Measurements from ENCODE around the gene FGF14. TPM values are rescaled to one million over a fixed set of nuclear protein-coding genes. Genes with fewer than 3 reads are reported as not detected.

The FGF14 gene
- total and polyA plus RNA-seq, 2 of the 4 experiments (the other 2 are of a cell fraction), result under 0.01 TPM; not detected in 1

GRCh38 chr13:101709952-101710351 lies 691.9 kb downstream of the FGF14 start:
- H2AK9ac ChIP-seq (replicated peaks; ENCODE audit: low read depth, low read length, poor library complexity), result no peak overlapping the region
- H2BK120ac ChIP-seq (ENCODE audit: low read depth, low read length), result no peak overlapping the region
- no peaks in the 10 kb centered on the region for H3K79me1 ChIP-seq (ENCODE audit: low read depth in 1 of 2, low read length in 2 of 2)
- no peak overlapping the region for H3K4ac ChIP-seq (ENCODE audit: low read depth, low read length)
- no peak overlapping the region for H2BK20ac ChIP-seq (ENCODE audit: low read depth, low read length)
- no TSS peak for BruUV-seq (replicated peaks)
- no peak overlapping the region for H3K18ac ChIP-seq (ENCODE audit: low read depth, low read length)
- no peak overlapping the region for H3K14ac ChIP-seq (replicated peaks; ENCODE audit: low read depth, low read length)
- H3K9me1 ChIP-seq (ENCODE audit: insufficient read depth, low read length), result no peaks in the 10 kb centered on the region
- H3K36me3 ChIP-seq (ENCODE audit: control insufficient read depth, insufficient read depth, low read length), result no peaks in the 10 kb centered on the region
- no peak overlapping the region for H4K5ac ChIP-seq (ENCODE audit: low read depth, low read length)
- H3K23ac ChIP-seq (ENCODE audit: low read depth, low read length), result no peak overlapping the region
- H4K91ac ChIP-seq (ENCODE audit: insufficient read depth, low read depth, low read length), result no peak overlapping the region
- ChIA-PET CTCF (interaction anchor here (1.0 kb wide), 1 partner anchor 371 kb away, joined by 3 read pairs; no protein-coding TSS in a partner anchor), POLR2A (ENCODE audit: unreplicated experiment) (no interaction called here)
- H4K20me1 ChIP-seq (ENCODE audit: insufficient read depth, low read length), result no peaks in the 10 kb centered on the region
- no peak overlapping the region for H2AK5ac ChIP-seq (ENCODE audit: low read depth, low read length)
- no peak overlapping the region for H3K9ac ChIP-seq (ENCODE audit: low read depth, low read length)
- H2BK15ac ChIP-seq (ENCODE audit: low read depth, low read length), result no peak overlapping the region
- TF ChIP-seq SMC3 (IDR thresholded peaks at IDR 0.05; ENCODE audit: low read depth, low read length) (no peak), RCOR1 (IDR thresholded peaks at IDR 0.05; ENCODE audit: insufficient replicate concordance, low read length) (no peak), FOS (IDR thresholded peaks at IDR 0.05; ENCODE audit: low read depth, low read length) (no peak), USF2 (IDR thresholded peaks at IDR 0.05; ENCODE audit: low read depth, low read length) (no peak), MAFK (IDR thresholded peaks at IDR 0.05; ENCODE audit: low read depth, low read length) (no peak), BHLHE40 (IDR thresholded peaks at IDR 0.05; ENCODE audit: low read depth, low read length) (no peak), POLR2A (IDR thresholded peaks at IDR 0.05; ENCODE audit: low read depth, low read length) (no peak), CEBPB (IDR thresholded peaks at IDR 0.05; ENCODE audit: low read depth, low read length) (no peak)
- ATAC-seq (ENCODE audit: low read depth), result no peak
- no peak overlapping the region for H3K4me2 ChIP-seq (ENCODE audit: low read depth, low read length)
- no peak overlapping the region for H3K27ac ChIP-seq (ENCODE audit: insufficient read depth, low read length)
- dilution Hi-C loops (cut with HindIII; ENCODE audit: low sequenced_read_pairs, unreplicated experiment), result no loop called here
- H3K9me3 ChIP-seq (ENCODE audit: control insufficient read depth, insufficient read depth, low read length), result no peaks in the 10 kb centered on the region
- no peak overlapping the region for H4K8ac ChIP-seq (ENCODE audit: low read depth in 2 of 2, low read length in 2 of 2)
- no peak for DNase-seq
- H3K27me3 ChIP-seq (ENCODE audit: control insufficient read depth, insufficient read depth, low read length), result no peaks in the 10 kb centered on the region
- intact Hi-C loops (cut with micrococcal nuclease), result loop anchor here (5.0 kb wide), 1 partner anchor 193 kb away; no protein-coding TSS in a partner anchor
- H2BK5ac ChIP-seq (ENCODE audit: low read depth, low read length, poor library complexity, severe bottlenecking), result no peak overlapping the region
- H3K56ac ChIP-seq (ENCODE audit: extremely low read depth, insufficient read depth, low read length), result no peak overlapping the region
- H2AFZ ChIP-seq (replicated peaks; ENCODE audit: low read length, poor library complexity), result no peak overlapping the region
- no peaks in the 10 kb centered on the region for H3K4me1 ChIP-seq (ENCODE audit: control insufficient read depth, insufficient read depth, low read length)
- 89% methylated on average over 3 of the region's 6 CpGs; no CpG with 5 or more reads in 1 of the 2 experiments for WGBS, 2 experiments (ENCODE audit: extremely low coverage in 2 of 2, insufficient read length in 1 of 2)
- in situ Hi-C loops (cut with MboI; ENCODE audit: low sequenced_read_pairs), result no loop called here
- H3K4me3 ChIP-seq (ENCODE audit: insufficient read depth, low read depth, low read length), result no peak overlapping the region

Measured in IMR-90 (cell line).